Right lobe of liver (tissue), 4 donors: ENCODE measurements around the gene ANKRD11.

Source experiments
- POLR2A ChIP-seq: fragments of 450-650 bp; IDR thresholded peaks from one replicate; pipeline ENCODE4 v1.6.1; 2017; ENCODE audit warnings: antibody characterized with exemption, mild to moderate bottlenecking
- TF ChIP-seq, protein P1 (sequence below), 4 donors: fragments of 200-600 bp in 3 of 4; fragments of 450-650 bp in 1 of 4; IDR thresholded peaks; one replicate each; pipeline versions ENCODE4 v1.5.1 to v1.8.0; 2016 to 2022; ENCODE audit warnings: antibody characterized with exemption in 4 of 4, mild to moderate bottlenecking in 2 of 4
- donor health status: DM: no; HTN: no; CAD: no.
- donor health status: DM: no; HTN: no; CAD: no.
- donor health status: DM: no; HTN: yes; CAD: no.

DNA sequence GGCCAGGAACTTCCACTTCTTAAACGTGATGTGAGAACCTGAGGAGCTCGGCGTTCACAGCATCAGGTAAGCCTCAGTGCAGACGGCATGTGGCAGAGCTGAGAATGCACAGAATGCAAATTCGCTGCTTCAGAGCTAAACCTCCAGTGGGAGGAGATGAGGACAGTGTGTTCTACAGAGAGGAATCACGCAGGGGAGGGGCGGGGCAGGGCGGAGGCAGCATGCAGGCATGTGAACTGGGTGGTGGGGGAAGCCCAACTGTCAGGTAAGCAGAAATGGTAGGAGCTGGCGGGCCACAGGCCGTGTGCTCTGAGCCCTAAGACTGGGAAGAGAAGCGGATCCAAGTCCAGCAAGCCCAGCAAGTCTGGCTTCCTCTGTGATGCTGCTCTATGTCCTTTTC, 178.2 kb downstream of the ANKRD11 start:
- no peak for TF ChIP-seq POLR2A
- TF ChIP-seq, protein P1, sequence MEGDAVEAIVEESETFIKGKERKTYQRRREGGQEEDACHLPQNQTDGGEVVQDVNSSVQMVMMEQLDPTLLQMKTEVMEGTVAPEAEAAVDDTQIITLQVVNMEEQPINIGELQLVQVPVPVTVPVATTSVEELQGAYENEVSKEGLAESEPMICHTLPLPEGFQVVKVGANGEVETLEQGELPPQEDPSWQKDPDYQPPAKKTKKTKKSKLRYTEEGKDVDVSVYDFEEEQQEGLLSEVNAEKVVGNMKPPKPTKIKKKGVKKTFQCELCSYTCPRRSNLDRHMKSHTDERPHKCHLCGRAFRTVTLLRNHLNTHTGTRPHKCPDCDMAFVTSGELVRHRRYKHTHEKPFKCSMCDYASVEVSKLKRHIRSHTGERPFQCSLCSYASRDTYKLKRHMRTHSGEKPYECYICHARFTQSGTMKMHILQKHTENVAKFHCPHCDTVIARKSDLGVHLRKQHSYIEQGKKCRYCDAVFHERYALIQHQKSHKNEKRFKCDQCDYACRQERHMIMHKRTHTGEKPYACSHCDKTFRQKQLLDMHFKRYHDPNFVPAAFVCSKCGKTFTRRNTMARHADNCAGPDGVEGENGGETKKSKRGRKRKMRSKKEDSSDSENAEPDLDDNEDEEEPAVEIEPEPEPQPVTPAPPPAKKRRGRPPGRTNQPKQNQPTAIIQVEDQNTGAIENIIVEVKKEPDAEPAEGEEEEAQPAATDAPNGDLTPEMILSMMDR (IDR thresholded peaks at IDR 0.05), result no peak
